Spinal cord (tissue), 10 donors: ENCODE measurements around the gene RITA1. TPM values are rescaled to one million over a fixed set of nuclear protein-coding genes. Genes with fewer than 3 reads are reported as not detected.

Source experiments
- DNase-seq, 6 donors: peaks; one replicate each; pipeline versions ENCODE4 v3.0.0 to v3.0.0-alpha.2; 2013 to 2015; ENCODE audit warnings: low spot score in 6 of 6, low read depth in 4 of 6
- H3K27ac ChIP-seq: one replicate; pipeline ENCODE4 v1.5.1; 2013; ENCODE audit warnings: low read depth, low read length, control low read depth
- H3K27me3 ChIP-seq: one replicate; pipeline ENCODE4 v1.6.1; 2013; ENCODE audit warnings: low read length; ENCODE audit not compliant: control insufficient read depth, insufficient read depth
- H3K36me3 ChIP-seq: one replicate; pipeline ENCODE4 v1.6.1; 2013; ENCODE audit warnings: low read length; ENCODE audit not compliant: control insufficient read depth, insufficient read depth
- H3K4me1 ChIP-seq: one replicate; pipeline ENCODE4 v1.6.1; 2013; ENCODE audit warnings: low read length; ENCODE audit not compliant: control insufficient read depth, insufficient read depth
- H3K4me3 ChIP-seq: one replicate; pipeline ENCODE4 v1.5.1; 2013; ENCODE audit warnings: low read depth, low read length, control low read depth
- H3K9me3 ChIP-seq: one replicate; pipeline ENCODE4 v1.6.1; 2013; ENCODE audit warnings: low read length; ENCODE audit not compliant: control insufficient read depth, insufficient read depth
- WGBS: methylation state at CpG from one replicate; pipeline ENCODE4 v1.1.5; 2013; ENCODE audit warnings: missing lambda C conversion rate; ENCODE audit not compliant: insufficient coverage; 5-methylcytosine and 5-hydroxymethylcytosine counted together
- polyA plus RNA-seq, 2 donors: library from polyadenylated mRNA; unstranded; fragments of 120-200 nt; gene quantifications; one replicate each; pipeline ENCODE4 v1.2.1, GENCODE V29; 2013; ENCODE audit not compliant: insufficient read length in 2 of 2
- small RNA-seq: library from RNA; depleted of rRNA; stranded (forward); fragments of <200 nt; gene quantifications from one replicate; pipeline ENCODE3, GENCODE V24; 2014; ENCODE audit warnings: low replicate concordance
- total RNA-seq, 2 donors: library from RNA; depleted of rRNA in 1 of 2; stranded (reverse); fragments of 120-200 nt in 1 of 2; fragments of >200 nt in 1 of 2; gene quantifications; one replicate each; pipeline versions ENCODE4 v1.2.3 to v1.2.4, GENCODE V29; 2013 to 2014
- donor health status: healthy.

RITA1 gene
- total and polyA plus RNA-seq, 4 donors, result 11.7 to 32.1 (median 28.6) TPM

DNA sequence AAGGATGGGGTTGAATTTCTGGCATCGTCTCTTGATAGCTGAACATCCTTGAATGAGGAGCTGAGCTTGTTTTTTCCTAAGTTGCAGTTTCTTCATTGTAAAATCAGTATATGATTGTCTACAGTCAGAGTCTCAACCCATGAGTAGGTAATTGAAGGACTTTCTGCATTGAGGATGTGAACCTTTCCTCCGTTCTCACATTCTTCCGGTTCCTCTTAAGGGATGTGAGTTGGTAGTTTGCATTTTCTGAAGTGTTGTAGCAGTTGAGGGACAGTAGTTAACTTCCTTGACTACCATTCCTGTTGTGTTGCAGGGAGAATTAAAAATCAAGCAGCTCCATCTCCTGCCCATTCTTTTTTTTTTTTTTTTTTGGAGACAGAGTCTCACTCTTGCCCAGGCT, 54.9 kb downstream of the RITA1 start:
- Histone ChIP-seq H3K4me1 (peaks cover 72% of the 10 kb centered on the region), H3K27me3 (no peaks in the 10 kb centered on the region), H3K4me3 (no peak overlapping the region), H3K36me3 (peaks cover 3% of the 10 kb centered on the region), H3K9me3 (no peaks in the 10 kb centered on the region), H3K27ac (peak overlapping the region; percentile 40)
- DNase-seq, result no peak
- WGBS, result 80% methylated on average over 2 of the region's 3 CpGs

DNA sequence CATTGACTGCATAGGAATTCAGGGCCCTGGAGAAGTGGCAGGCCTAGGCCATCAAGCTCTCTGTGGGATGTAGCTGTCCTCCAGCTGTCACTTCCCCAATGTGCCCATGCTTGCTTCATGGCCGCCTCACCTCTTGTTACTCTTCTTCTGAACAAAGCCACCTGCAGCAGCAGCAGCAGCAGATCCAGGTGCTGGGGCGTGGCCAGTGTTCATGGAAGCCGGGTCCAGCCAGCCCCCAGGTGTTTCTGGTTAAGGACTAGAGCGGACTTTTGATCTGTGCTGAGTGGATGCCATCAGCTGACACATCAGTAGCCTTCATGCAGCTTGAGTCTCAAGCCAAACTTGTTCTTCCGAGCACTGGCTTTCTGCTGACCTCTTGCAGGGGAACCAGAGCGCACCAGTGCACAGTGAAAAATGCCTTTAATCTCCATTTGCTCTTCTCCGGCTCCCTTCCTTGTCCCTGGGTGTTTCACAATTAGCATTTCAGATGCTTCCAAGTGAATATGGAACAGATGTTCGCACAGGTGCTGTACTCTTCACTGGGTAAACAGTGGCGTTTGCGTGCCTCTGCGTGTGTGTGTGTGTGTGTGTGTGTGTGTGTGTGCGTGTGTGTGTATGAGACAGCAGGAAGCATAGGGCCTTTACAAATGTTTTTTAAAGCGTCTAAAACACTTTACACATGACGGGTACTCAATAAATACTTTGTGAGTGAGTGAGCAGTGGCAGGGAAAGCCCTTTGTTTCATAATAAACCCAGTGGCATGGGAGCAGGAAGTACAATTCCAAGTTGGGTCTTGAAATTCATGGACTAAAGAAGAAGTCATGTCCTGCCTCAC, 55.9 kb downstream of the RITA1 start:
- 61% methylated on average over 11 of the region's 14 CpGs for WGBS
- no peaks in the 10 kb centered on the region for H3K27me3 ChIP-seq
- H3K36me3 ChIP-seq, result peaks cover 4% of the 10 kb centered on the region
- DNase-seq, result peak in 2 of 6 donors; percentile 86 to 93
- H3K27ac ChIP-seq, result no peak overlapping the region
- no peaks in the 10 kb centered on the region for H3K9me3 ChIP-seq
- peaks cover 75% of the 10 kb centered on the region for H3K4me1 ChIP-seq
- H3K4me3 ChIP-seq, result no peak overlapping the region

Small RNAs within 50 kb of the gene (small RNA-seq; reads per million reads assigned to genes)
- not detected for gene MIR7106
- not detected for gene RF00019

Other genes with a start within 250 kb of the RITA1 start
- gene OAS3, start 247.2 kb upstream of the RITA1 start, total RNA-seq, result 10 to 100 TPM in 1 of 2 donors, 1 to 10 TPM in 1; 7.5 to 12.1 TPM
- gene OAS3, start 247.2 kb upstream of the RITA1 start, polyA plus RNA-seq, result 1 to 10 TPM; 7.2 to 7.4 TPM
- 1 to 10 TPM; 4.9 to 9.3 TPM for gene OAS2, start 207.2 kb upstream of the RITA1 start, total RNA-seq
- 1 to 10 TPM; 4.1 to 5.1 TPM for gene OAS2, start 207.2 kb upstream of the RITA1 start, polyA plus RNA-seq
- 10 to 100 TPM; 14.4 to 23.3 TPM for gene DTX1, start 129.0 kb upstream of the RITA1 start, total RNA-seq
- 10 to 100 TPM; 73.3 to 83.5 TPM for gene DTX1, start 129.0 kb upstream of the RITA1 start, polyA plus RNA-seq
- gene RASAL1, start 50.0 kb upstream of the RITA1 start, total RNA-seq, result 1 to 10 TPM in 1 of 2 donors, under 1 TPM in 1; 0.72 to 2.6 TPM
- gene RASAL1, start 50.0 kb upstream of the RITA1 start, polyA plus RNA-seq, result 1 to 10 TPM; 2.2 to 3.0 TPM
- gene CFAP73, start 36.0 kb upstream of the RITA1 start, total RNA-seq, result 1 to 10 TPM; 1.2 to 7.6 TPM
- 10 to 100 TPM; 12.4 to 14.9 TPM for gene CFAP73, start 36.0 kb upstream of the RITA1 start, polyA plus RNA-seq
- gene DDX54, start 243 bp upstream of the RITA1 start, total RNA-seq, result 10 to 100 TPM; 14.0 to 19.8 TPM
- 10 to 100 TPM; 65.7 to 67.1 TPM for gene DDX54, start 243 bp upstream of the RITA1 start, polyA plus RNA-seq
- 10 to 100 TPM; 14.0 to 25.1 TPM for gene TPCN1, start 35.7 kb downstream of the RITA1 start, total RNA-seq
- 10 to 100 TPM; 33.1 to 43.8 TPM for gene TPCN1, start 35.7 kb downstream of the RITA1 start, polyA plus RNA-seq
- 1 to 10 TPM; 8.2 to 9.3 TPM for gene SLC8B1, start 149.4 kb downstream of the RITA1 start, total RNA-seq
- gene SLC8B1, start 149.4 kb downstream of the RITA1 start, polyA plus RNA-seq, result 10 to 100 TPM; 13.9 to 21.1 TPM
- gene PLBD2, start 172.9 kb downstream of the RITA1 start, total RNA-seq, result 10 to 100 TPM; 13.2 to 27.0 TPM
- 10 to 100 TPM; 46.4 to 50.1 TPM for gene PLBD2, start 172.9 kb downstream of the RITA1 start, polyA plus RNA-seq
- gene SDS, start 218.2 kb downstream of the RITA1 start, total RNA-seq, result under 1 TPM; 0.39 to 0.50 TPM
- gene SDS, start 218.2 kb downstream of the RITA1 start, polyA plus RNA-seq, result 1 to 10 TPM; 1.5 to 2.4 TPM
- gene SDSL, start 236.7 kb downstream of the RITA1 start, total RNA-seq, result 10 to 100 TPM in 1 of 2 donors, 1 to 10 TPM in 1; 5.1 to 10.9 TPM
- gene SDSL, start 236.7 kb downstream of the RITA1 start, polyA plus RNA-seq, result 10 to 100 TPM; 13.3 to 15.2 TPM